Raji (cell line): ENCODE data around the gene PLCB1.

Experiments
- POLR2A ChIP-seq: IDR thresholded peaks from 2 replicates; pipeline ENCODE4 v1.6.1; 2011; ENCODE audit warnings: low read depth, low read length, control low read depth; ENCODE audit not compliant: insufficient read depth

The PLCB1 gene

DNA sequence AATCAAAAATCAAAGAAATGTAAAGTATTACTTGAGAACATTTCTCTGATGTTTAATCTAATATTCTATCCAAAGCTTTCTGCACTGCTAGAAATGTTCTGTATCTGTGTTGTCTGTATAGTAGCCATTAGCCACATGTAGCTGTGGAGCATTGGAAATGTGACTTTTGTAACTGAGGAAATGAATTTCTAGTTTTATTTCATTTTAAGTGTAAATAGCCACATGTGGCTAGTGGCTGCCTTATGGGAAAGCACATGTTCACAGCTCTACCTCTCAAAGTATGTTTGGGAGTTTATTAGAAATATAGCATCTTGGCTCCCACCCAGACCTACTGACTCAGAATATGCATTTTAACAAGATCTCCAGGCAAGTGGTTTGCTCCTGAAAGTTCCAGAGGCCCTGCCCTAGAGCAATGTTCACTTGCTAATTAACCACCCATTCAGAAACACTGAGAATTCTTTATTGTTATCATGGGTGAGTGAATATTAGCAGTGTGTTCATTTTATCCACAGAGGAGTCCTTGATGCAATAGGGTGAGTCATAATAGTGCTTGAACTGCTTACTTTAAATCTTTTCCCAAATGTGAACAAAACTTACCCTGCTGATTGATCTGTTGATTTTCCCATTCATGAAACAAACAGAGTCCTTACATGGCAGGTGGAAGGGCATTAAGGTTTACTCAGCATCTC, 282.7 kb downstream of the PLCB1 start:
- no peak for TF ChIP-seq POLR2A

DNA sequence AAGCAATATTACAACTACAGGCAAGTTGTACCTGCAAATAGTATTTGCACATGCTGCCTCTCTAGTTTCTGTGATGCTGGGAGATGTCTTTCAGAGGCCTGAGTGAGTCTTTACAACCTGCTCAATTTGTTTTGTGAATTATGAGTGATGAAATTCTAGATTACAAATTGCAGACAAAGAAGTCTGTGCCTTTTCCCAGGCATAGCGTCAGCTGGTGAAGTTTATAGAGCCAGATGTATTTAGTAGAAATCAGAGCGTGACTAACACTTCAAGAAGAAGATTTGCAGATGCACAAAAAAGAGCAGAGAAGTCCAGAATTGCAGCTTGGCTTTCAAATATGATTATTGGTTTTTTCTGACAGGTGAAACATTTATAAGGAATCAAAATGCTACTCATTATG, 289.9 kb downstream of the PLCB1 start:
- TF ChIP-seq POLR2A, result no peak

DNA sequence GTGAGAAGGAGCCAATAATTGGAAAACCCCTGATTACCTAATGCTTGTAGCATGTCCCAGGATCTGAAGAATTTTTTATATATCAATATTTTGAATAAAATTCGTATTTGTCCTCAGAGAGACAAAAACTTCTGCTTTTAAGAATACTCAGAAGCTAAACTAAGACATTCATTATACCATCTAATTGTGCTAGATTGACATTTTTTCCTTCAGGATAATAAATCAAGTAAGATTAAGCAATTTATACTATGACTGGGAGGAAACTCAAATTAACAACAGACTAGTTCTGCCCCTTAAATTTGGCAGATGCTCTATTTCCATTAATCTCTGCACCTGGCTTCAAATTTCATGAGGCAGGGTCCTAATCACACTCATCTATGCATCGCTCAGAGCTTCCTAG, 291.4 kb downstream of the PLCB1 start:
- no peak for TF ChIP-seq POLR2A

DNA sequence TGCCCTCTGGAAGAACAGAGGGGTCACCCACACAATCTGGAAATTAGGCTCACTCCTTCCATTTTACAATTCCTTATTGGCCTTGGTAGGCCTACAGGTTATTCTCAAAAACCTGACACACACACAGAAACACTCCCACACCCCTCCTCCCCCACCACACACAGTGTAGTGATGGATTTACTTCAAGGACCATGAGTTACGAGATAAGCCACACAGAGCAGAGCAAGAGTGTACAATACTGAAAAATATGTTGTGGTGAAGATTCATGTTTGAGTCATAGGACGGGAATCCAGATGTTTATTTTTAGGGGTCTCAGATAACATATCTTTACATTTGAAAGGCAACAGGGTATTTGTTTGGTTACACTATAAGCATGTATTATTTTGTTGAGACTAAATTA, 291.9 kb downstream of the PLCB1 start:
- no peak for TF ChIP-seq POLR2A

DNA sequence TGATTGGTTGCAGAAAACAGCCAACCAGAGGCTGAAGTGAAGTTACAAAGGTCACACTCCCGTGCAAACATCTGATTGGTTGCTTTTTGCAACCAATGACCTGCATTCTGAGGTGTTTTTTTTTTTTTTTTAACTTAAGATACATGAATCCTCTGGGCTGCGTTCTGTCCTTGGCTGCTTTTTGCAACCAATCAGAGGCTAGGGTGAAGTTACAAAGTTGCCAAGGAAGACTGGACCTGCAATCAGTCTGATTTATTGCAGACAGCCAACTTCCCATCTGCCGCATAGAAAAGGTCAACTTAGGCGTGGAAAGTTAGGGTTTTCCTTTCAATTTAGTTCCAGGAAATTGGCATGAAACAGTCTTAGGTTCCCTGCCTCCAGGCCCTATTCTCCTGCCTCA, 292.9 kb downstream of the PLCB1 start:
- no peak for TF ChIP-seq POLR2A

DNA sequence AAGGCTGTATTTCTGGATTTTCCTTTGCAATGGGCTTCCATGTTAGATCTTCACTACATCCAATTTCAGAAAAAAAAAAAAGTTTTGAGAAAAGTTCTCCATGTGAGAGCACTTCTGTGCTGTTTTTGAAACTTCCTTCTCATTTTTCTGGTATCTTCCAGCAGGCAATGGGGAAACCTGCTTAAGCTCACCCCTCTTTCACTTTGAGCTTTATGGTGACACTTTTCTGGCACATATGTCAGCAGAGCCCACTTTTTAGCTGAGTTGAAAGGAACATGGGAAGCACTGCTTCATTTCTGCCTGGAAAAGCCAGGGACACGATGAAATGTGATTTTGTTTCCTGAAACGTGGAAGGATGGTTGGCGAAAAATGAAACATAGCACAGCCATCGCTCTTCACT, 293.7 kb downstream of the PLCB1 start:
- no peak for TF ChIP-seq POLR2A

DNA sequence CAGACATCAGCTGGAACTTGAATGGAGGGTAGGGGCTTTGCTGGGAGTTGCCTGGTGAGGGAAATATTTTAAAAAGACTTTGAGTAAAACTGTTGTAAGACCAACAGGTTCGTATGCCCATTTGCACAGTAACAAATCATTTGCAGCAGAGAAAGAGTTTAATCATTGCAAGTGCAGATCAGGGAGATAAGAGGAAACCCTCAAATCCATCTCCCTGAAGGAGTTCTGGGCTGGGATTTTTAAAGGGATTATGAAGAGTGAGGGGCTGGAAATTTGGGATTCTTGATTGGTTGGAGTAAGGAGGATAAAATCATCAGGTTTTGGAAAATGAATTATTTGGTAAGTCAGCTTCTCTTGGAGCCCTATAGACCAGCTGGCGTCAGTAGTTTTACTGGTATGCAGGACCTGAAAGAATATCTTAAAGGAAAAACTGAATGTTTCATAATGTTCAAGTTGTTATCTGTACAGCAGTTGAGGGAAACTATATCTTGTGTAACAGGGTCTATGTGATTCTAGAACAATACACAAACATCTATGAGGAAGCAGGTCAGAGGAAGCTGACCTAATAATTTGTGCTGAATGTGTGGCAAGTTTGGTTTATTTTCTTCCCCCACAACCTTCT, 295.5 kb downstream of the PLCB1 start:
- no peak for TF ChIP-seq POLR2A

DNA sequence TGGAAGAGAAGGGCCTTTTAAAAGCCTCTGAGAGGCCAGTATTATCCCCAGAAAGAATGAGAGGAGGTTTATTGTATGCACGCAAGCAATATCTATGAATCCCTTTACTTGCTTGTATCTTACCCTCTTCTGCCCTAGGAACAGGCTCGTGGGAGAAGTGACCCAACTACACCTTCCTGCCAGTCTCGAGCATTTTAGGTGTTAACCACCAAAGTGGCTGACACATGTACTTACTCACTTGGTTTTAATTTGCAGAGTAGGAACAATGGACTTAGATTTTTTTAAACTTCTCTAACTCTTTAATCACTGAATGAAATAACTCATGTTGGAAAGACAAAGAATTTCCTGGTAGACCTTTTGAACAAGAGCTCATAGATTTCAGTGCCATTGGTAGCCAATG, 296.9 kb downstream of the PLCB1 start:
- TF ChIP-seq POLR2A, result no peak

DNA sequence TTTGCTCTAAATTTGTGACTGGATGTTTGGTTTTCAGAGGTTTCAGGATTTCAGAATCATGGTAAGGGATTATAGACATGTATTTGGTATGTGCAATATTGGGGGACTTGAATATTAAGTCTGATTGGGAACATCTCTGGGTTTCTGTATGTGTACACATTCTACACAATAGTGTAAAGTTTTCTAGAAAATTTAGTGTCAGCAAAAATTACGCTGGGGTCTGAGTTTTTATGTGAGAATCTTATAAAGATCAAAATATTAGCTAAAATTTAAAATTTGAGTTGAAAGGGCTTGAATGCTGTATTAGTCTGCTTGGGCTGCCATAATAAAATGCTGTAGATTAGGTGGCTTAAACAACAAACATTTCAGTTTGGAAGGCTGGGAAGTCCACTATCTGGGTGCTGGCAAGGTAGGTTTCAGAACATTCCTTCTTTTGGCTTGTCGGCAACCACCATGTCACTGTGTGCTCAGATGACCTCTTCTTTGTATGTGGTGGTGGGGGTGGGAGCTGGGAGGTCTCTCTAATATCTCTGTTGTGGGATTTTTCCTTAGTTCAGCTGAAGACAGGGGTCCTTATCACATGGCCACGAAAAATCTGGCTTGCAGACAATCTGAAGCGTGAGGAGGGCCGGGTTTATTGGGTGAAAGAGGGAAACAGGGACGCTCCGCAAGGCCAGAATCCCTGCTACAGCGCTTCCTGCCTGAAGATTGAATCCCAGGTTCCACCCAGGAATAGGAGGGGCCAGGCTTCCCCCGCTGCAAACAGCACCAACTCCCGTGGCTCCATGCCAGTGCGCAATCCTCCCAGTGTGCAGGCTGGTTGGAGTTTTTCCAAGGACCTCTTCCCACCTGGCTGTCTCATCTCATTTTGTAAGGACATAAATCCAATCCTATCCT, 299.7 kb downstream of the PLCB1 start:
- TF ChIP-seq POLR2A, result no peak

DNA sequence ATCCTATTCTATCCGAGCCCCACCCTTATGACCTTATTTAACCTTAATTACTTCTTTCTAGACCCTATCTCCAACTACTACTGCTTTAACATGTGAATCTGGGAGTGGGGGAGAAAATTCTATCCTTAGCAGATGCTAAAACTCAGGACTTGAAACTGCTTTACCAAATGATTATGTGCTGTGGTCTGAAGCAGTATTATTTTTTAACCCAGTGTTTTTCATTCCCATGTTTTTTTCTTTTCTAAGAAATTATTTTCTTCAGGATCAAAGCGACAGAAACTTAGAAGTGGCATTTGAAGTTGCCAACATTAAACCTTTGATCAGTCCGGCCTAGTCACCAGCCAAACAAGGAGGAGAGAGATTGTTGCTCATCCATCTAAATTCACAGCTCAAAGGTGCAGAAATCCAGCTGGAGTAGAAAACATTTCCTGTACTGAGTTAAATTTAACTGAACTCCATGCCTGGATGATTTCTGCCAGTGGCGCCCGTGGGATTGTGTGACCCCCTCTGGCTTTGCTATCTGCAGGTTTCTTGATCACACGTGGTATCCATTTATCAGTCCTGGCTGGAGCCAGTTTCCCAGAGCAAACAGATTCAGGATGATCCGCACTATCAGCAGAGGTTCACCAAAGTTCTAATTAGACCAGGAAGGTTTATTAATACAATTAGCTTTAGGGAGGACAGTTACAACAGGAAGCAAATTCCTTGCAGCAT, 300.5 kb downstream of the PLCB1 start:
- TF ChIP-seq POLR2A, result no peak

DNA sequence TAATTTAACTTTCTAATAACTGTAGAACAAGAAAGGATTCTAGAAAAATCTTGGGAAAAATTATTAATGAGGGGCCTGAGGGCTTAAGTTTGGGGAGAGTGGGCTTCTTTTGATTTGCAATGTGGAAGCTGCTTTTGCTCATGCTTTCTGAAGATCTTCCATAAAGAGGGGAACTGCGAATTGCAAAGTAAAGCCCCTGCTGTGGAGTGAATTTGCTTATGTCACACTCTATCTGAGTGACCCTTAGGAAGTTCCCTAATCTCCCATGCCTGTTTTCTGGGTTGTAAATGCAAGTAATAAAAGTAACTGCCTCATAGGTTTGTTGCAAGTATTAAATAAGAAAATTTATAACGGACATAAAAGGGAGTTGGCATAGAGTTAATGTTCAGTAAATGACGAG, 301.2 kb downstream of the PLCB1 start:
- TF ChIP-seq POLR2A, result no peak

DNA sequence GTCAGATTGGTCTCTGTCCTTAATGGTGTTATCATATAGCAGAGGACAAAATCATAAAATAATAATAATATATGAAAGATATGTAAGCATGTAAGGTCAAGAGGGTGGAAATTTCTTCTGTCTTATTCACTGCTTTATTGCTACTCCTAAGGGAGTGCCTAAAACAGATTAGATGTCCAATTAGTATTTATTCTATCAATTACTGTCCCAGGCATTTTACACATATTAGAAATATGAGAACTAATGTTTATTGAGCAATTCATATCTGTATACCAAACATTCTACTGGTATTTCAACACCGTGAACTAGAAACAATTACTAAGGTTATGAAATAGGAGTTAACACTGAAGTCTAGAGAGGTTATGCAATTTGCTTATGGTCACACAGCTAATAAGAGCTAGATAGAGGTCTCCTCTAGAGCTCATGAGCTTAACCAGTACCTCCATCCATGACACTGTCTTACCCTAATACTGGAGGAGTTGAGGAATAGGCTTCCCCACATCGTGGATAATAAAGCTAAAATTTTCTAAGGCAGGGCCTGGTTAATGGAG, 302.3 kb downstream of the PLCB1 start:
- no peak for TF ChIP-seq POLR2A

DNA sequence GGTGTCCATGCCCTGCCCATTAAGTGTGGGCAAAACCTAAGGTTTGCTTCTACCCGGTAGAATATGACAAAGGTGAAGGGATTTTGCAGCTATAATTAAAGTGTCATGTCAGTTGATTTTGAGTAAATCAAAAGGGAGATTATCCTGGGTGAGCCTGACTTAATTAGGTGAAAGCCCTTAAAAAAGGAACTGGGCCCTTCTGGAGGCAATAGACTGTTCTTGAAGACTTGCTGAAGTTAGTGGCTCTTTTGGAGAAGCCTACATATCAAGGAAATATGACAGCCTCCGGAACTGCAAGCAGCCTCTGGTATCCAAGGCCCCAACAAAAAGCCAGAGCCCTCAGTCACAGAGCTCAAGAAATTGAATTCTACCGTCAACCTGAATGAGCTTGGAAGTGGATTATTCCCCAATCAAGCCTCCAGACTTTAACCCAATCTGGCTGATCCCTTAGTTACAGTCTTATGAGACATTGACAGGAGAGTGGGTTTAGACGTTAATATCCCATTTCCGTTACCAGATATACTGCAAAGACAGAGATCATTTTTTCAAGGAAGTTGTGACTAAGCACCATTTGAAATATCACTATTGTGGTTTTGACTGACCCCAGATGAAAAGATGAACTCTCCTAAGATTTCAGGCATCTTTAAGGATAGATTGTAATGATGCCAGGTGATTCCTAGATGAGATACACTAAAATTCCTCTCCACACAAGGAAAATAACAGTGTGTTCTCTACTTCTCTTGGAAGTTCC, 303.4 kb downstream of the PLCB1 start:
- no peak for TF ChIP-seq POLR2A

DNA sequence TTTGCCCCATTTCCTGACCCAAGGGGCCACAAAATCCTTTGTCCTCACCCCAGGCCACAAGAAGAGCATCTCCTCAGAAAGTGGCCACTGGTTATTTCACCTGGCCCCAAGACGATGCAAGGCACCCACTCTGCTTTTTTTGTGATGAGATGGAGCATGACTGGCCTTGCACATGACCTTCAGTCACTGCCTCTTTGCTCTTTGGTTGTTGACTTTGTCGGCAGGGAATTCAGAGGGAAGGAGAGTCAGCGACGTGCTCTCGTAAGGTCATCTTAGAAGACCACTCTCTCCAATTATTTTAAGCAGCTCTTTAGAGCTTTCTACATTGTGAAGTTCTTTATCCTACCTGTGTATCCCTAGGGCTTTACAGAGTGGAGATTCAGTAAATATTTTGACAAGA, 306.7 kb downstream of the PLCB1 start:
- TF ChIP-seq POLR2A, result no peak
